AG09319 (cell line): ENCODE results near the gene ZCCHC14.
"Not testable (repeated sequence)": the region's sequence is repeated elsewhere in the genome, so short reads cannot be mapped to it uniquely, and the experiment has no call there.

Experiments used
- DNase-seq: peaks from one replicate; pipeline ENCODE4 v3.0.0-alpha.2; 2010; ENCODE audit warnings: low read depth; ENCODE audit errors: extremely low read depth
- CTCF ChIP-seq: IDR thresholded peaks from 2 replicates; pipeline ENCODE4 v1.5.1; 2011; ENCODE audit warnings: low read depth, mild to moderate bottlenecking, inconsistent platforms, low read length, moderate library complexity

ZCCHC14 gene

DNA sequence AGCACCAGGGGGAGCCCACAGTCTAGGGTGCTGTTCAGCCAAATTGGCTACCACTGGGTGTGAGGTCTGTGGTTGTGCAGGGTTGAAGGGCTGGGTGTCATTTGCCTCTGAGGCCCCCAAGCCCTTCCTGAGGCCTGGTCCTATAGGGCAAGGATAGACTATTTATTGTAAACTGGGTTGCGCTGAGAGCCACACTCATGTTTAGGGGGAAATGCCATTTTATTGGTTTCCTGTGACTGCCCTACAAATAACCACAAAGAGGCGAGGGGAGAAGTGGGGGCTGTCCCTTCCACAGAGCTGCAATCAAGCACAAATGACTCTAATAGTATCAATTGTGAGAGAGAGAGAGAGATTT, 3.6 kb upstream of the ZCCHC14 start:
- DNase-seq: no peak
- TF ChIP-seq CTCF: no peak

GRCh38 chr16:87495578-87496446, 3.0 kb upstream of the ZCCHC14 start:
- TF ChIP-seq CTCF: no peak
- DNase-seq: no peak

GRCh38 chr16:87493608-87494280, 920 bp upstream of the ZCCHC14 start:
- no peak for TF ChIP-seq CTCF
- no peak for DNase-seq

DNA sequence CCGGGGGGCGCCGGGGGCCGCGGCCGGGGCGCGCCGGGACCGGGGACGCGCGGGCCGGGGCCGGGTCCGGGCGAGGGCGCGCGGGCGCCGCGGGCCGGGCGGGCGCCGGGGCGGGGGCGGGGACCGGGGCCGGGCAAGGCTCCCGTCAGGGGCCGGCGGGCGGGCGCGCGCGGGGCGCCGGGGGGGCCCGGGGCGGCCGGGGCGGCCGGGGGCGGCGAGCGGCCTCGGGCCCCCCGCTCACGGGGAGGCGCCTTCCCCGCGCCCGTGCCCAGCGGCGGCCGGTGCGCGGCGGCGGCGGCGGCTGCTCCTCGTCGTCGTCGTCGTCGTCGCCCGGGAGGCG, 563 bp downstream of the ZCCHC14 start:
- no peak for DNase-seq
- no peak for TF ChIP-seq CTCF

- no peak for TF ChIP-seq CTCF
- DNase-seq: no peak
These were observed 1.1 kb downstream of the ZCCHC14 start for GRCh38 chr16:87491522-87492290.

DNA sequence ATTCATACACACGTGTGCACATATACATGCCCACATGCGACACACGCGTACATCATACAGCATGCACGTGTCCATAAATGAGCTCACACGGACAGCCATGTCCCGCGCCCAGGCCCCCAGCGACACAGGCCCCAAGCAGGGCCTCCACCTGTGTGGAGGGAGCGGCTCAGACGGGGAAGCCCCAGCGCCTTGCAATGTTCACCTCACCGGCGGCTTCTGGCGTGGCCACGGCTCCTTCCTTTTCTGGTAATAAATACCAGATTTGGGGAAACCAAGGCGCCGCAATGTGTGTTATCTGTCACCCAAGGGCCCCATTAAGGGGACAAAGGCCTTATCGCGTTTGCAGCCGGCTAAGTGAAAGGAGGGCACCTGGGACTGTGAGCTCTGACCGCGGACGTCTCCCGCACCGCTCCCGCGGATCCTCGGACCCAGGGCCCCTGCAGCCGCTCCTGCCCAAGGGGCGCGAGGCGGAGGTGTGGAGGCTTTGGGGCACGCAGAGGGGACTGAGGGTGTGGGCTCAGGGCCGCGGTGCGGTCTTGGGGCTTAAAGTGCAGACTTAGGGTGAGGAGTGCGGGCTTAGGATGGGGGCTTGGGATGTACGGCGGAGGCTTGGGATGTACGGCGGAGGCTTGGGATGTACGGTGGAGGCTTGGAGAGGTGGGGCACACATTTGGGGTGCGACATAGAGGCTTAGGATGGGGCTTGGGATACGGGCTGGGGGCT, 1.9 kb downstream of the ZCCHC14 start:
- DNase-seq: not testable (repeated sequence)

DNA sequence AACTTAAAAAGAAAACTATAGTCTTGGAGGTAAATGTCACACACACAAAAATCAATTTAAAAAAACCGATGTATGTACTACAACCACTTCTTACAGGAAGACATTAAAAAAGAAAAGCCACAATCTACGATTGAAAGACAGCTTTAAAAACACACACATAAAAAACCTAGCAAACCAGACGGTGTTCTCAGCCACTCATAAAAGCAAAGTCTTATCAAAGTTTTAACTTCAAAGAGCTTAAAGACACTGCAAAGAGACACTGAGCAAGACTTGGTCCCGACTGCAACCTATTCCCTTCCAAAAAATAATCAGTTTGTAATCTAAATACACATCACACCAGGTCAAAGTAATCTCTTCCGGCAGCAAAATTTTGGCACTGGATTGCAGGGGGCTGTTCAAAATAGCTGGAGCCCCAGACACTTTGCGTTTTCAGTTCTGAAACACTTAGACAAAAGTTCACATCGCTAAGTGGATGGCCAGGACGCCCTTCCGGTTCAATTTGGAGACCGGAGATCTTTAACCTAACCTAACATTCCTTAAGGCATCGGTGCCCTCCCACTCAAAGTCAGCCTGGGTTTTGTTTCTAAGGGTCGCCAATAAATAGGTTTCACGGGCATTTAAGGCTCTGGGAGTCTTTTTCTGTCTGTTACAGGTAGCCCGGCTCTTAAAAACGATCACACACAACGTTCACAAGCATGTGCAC, 2.6 kb downstream of the ZCCHC14 start:
- TF ChIP-seq CTCF: no peak
- no peak for DNase-seq
